ENCODE data around the gene CHKA.
A peak's percentile ranks its signal among the peaks of the same experiment; 100 is the strongest.

CHKA gene

GRCh38 chr11:68043349-68044144 is 77.6 kb downstream of the CHKA start:
- DNase-seq, result no peak

DNA sequence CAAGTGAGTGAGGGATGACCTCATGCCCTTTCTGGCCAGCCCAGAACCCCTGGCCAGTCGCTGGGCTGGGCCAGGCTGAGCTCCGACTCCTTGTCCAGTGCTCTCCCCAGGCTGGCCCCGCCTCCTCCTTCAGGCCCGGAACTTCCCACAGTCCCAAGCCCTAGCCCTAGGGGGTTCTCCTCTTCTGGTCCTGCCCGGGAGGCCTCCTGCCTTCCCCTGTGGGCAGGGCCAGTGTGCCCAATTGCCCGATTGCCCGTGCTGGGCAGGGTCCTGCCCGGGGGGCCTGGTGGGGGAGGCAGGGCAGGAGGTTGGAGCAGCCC is 78.2 kb downstream of the CHKA start:
- no peak for DNase-seq

DNA sequence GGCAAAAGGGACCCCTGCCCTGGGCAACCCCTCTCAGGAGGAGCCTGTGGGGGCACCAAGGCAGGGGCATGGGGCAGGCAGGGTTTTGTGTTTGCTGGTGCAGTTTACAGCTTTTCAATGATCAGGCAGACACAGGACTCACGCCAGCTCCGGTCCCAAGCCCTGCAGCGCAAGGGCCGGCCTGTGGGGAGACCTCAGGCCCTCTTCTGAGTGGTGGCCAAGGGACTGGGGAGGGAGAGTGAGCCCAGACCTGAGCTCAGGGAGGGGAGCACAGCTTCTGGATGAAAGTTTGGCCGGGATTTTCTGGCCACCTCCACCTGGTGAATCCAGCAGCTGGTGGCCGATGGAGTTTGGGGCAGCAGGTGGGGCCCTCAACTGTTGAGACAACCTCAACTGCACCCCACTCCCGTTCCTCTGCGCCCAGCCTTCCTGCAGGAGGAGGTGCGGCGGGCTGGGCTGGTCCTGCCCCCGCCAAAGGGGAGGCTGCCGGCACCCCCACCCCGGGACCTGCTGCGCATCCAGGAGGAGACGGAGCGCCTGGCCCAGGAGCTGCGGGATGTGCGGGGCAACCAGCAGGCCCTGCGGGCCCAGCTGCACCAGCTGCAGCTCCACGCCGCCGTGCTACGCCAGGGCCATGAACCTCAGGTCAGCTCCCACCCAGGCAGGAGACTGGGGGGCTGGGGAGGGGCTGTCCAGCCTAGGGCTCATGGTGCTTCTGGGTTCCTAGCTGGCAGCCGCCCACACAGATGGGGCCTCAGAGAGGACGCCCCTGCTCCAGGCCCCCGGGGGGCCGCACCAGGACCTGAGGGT is 78.8 kb downstream of the CHKA start:
- no peak for DNase-seq

DNA sequence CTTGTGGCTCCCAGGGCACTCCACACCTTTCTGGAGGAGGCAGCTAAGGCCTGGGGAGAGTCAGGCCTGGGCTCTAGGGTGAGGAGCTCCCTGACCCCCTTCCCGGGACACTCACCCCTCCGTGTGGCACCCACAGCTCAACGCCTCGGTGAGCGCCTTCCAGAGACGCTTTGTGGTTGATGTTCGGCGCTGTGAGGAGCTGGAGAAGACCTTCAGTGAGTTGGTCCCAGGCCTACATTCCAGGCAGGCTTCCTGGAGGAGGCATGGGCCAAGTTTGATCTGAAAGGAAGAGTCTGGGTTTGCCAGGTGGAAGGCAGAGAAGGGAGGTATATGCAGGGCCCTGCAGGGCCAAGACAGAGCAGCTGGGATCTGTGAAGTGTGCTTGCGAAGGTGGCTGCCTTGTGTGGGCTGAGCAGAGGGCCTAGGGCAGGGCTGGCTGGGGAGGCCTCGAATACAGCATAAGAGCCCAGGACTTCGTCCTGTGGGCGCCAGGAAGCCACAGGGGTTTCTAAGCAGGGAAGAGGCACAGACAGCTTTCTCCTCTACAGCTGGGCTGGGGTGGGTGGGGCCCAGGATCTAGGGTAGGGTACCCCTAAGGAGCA is 79.5 kb downstream of the CHKA start:
- DNase-seq, result no peak

GRCh38 chr11:68040957-68041591 is 80.1 kb downstream of the CHKA start:
- no peak for DNase-seq

- DNase-seq, result peak in 1 of 2 experiments; percentile 24
Observed at GRCh38 chr11:68040101-68040956, 80.9 kb downstream of the CHKA start.

- no peak for DNase-seq
Observed at GRCh38 chr11:68039526-68040086, 81.6 kb downstream of the CHKA start.

- no peak for DNase-seq
Observed at GRCh38 chr11:68038718-68039525, 82.3 kb downstream of the CHKA start, which contains the start of gene TCIRG1. Gene TCIRG1 (plus strand): TSS chr11:68039025. CDS start chr11:68041272, 2,247 bp downstream.

DNA sequence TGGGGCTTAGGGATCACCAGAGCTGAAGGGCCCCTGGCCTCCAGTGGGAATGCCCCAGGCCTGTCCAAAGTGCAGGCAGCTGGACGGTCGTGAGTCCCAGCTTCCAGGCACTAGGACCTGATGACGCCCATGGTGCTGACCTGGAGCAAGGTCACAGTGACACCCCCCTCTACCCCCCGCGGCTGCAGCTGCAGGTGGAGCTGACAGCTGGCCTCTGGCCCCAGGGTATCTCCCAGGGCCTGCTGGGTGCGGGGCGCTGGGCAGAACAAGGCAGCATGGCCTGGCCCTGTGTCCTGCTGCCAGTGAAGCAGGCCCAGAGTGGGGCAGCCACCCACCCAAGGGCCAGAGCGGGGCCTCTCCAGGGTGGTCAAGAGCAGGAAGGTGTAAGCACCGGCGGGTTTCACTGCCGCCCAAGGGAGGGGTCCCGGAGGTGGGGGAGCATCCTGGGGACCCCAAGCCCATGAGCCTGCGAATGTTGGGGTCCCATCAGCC is 82.9 kb downstream of the CHKA start:
- no peak for DNase-seq

GRCh38 chr11:68037411-68038225 is 83.6 kb downstream of the CHKA start:
- no peak for DNase-seq

DNA sequence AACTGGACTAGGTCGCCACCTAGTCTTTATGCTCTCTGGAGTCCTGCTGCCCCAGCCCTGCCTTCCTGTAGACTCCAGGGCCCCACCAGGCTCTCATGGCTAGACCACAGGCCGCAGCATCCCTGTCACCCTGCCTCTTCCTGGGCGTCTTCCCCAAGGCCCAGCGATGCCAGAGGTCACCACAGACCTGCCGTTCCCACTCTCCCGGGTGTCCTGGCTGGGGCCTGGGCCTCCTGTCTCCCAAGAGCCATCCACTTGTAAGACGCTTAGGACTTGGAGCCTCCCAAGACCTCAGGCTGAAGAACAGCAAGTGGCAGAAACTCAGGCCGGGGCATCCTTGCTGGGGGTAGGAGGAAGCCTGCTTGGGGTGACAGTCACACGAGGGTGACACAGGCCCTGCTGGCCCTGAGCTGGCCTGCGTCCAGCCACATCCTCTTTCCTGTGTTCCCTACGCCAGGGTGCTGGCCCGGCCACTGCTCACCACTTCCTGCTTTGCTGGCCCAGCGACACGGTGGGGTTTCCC is 84.4 kb downstream of the CHKA start:
- no peak for DNase-seq

GRCh38 chr11:68036141-68036716 is 85.0 kb downstream of the CHKA start:
- DNase-seq, result no peak

- no peak for DNase-seq
Observed at GRCh38 chr11:68035266-68035876, 85.8 kb downstream of the CHKA start.

DNA sequence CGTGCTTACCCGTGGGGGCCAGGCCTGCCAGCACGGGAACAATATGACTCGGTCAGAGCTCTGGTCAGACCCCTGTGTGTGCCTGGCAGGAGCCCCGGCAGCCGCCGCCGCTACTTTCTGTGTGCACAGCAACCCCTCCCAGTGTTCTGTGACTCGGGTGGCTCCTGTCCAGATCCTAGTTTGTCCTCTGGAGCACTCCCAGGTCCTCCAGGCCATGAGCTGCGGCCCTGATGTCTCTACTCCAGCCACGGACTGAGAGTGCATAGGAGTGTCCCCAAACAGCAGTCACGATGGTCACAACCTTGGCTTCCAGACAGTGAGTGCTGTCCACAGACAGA is 87.5 kb downstream of the CHKA start:
- no peak for DNase-seq

DNA sequence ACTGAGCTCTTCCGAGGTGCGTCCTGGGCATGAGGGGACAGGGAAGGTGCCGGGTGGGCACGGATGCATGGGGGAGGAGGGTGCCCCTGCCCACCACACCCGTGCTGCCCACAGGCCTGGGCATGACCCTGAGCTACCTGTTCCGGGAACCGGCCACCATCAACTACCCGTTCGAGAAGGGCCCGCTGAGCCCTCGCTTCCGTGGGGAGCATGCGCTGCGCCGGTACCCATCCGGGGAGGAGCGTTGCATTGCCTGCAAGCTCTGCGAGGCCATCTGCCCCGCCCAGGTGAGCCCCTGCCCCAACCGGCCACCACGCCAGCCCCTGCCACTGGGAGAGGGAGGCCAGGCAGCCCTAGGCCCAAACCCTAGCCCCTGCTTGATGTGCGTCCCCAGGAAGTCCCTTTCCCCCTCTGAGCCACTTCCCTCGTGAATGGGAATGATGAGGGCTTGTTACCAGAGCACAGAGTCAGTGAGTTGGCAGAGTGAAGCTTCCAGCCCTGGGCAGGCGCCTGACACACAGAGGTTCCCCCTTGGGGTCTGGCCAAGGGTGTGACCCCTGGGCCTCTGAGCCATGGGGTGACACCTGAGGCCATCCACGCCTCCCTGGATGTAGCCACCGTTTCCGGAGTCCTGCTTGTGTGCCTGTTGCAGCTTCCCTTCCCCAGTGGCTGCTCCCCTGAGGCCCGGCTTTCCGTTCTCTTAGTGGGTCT is 88.0 kb downstream of the CHKA start:
- DNase-seq, result no peak

GRCh38 chr11:68032003-68032402 is 89.2 kb downstream of the CHKA start:
- DNase-seq, result no peak

DNA sequence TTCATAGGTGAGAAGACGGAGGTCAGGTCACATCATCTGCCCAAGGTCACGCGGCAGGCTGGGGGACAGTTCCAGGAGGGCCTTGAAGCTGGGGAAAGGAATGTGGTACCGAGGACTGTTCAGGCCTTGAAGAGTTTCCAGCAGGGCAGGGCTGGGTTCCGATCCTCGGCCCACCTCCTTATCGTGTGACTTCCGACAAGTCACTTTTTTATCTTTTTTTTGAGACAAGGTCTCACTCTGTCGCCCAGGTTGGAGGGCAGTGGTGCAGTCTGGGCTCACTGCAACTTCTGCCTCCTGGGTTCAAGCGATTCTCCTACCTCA is 90.1 kb downstream of the CHKA start:
- DNase-seq, result no peak

DNA sequence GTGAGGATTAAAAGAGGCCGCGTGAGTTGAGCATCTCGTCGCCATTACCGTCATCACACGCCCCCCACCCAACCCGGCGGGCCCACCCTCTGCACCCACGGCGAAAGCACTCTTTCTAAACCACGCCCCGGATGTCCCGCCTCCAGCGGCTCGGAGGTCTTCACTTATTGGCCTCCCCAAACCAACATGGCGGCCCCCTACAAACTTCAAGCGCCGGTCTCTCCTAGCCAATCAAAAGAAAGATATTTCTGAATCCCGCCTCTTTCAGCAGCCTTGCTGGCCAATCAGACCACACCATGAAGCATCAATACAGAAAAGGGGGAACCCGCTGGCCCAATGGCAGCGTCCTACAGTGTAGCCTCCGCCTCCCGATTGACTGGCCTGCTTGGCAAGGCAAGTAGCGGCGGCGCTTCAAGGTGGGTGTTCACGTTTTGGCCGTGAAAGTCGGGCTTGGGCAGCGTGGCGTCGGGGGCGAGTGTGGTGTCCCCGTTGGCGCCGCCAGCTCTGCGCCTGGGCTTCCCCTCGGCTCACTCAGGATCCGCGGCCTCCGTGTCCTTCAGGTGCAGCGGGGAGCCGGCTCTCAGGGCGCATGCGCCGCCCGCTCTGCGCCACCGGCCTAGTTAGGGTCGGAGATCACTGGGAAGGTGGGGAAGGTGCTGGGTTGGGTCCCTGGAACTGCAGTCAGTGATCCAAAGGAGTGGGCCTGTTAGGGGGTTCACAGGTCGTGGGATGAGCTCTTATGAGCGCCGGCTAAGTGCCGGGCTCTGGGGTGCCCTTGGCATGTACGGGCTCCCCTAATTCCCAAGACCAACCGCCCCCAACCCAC is 90.7 kb downstream of the CHKA start, which contains the start of gene NDUFS8:
TSS of gene NDUFS8 (plus strand) at position 364 of the 826 bp plus-strand sequence. CDS start 1,471 bp downstream, outside the sequence.
- peak; percentile 97 to 99 for DNase-seq
